EH (cell line): Measurements from ENCODE around the gene SIAH3.

Source experiments
- DNase-seq: peaks from one replicate; pipeline ENCODE4 v3.0.0-alpha.2; 2015; ENCODE audit warnings: low read depth

Gene SIAH3

GRCh38 chr13:45820106-45820838 lies 31.3 kb downstream of the SIAH3 start:
- no peak for DNase-seq

- no peak for DNase-seq
These were observed 33.7 kb downstream of the SIAH3 start for GRCh38 chr13:45817833-45818232.

DNA sequence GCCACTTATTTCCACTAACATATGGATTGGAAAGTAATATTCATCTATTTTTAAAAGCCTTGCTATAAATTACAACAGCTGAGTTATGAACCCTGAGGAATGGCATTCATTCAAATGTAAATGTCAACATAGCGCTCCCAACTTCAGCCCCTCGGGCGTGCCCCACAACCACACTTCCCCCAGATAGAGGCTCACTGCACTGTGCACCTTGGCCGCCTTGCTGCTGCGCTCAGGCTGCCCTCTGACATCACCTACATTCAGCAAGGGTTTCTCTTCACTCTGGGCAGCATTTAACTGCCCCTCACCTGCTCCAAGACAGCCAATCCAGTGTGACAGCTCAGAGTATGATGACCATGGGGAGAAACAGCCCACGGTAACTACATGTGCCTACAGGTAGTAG lies 35.1 kb downstream of the SIAH3 start:
- DNase-seq: no peak

DNA sequence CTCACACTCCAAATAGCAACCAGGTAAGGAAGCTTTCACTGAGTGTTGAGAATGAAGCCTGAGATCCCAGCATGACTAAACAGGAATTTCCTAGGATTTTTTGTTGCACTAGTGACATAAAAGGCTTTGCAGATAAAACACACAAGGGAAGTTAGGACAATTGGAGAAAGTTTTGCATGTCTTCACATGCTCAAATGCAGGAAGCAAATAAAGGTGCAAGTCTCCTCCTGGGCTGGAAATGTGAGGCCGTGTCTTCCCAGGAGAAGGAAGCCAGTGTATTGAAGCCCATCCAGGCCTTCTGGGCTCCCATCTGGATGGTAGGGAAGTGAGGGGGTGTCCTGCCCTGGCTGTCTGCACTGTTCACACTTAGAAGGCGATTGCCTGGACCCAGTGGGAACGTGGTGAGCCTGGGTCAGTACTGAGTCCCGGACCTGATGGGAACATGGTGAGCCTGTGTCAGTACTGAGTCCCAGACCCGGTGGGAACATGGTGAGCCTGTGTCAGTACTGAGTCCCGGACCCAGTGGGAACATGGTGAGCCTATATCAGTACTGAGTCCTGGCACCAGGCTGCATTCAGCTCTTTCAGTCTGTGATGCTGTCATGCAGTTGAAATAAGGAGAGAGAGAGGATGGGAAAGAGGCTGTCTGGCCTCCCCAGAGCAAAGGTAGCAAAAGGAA lies 38.7 kb downstream of the SIAH3 start:
- DNase-seq: no peak

DNA sequence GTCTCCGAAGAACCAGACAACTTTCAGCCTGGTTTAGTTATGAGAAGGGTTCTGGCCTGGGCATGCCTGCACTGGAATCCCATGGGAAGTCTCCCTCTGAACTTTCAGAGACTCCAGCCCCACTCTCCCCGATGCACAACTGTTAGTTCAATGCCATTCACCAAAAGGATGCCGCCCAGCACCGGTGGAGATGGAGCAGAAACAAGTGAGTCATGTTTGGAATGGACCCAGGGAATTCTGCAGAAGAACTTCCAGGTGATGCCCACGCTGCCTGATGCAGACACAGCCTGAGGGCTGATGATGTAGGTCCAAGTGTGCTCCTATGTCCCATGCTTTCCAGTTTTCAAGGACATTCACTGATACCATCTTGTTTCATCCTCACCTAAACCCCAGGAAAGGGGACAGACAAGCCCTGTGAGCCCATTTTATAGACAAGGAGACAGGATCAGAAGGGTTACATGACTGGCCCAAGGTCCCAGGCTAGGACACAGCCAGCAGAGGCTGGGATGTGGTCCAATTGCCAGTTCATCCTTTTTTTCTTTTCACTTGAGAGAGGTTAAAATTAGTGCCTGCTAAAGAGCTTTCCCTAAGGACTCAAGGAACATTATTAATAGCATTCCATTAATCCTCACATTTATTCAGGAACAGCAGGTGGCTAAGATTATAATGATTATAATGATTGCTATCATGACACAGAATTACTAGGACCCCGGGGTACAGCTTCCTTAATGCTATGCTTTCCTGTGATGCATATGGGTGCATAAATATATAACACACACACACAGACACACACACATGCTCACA lies 39.5 kb downstream of the SIAH3 start:
- no peak for DNase-seq

- no peak for DNase-seq
These were observed 41.7 kb downstream of the SIAH3 start for GRCh38 chr13:45809801-45810394.

DNA sequence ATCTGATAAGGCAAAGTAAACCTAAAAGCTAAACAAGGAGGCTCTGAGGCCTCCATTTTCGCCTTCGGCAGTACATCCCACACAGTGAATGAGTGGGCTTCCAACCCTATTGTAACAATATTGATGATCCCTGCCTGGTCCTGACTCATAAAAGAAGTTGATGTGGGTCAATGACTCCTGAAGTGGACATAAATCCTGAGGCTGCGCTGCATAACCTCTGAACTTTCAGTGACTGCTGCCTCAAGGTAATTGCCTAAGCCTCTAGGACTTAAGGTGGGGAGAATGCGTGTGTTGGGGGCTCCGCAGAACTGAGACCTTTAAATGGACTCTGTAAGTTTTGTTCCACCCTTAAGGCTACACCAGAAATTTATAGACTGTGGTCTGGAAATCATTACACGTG lies 42.6 kb downstream of the SIAH3 start:
- DNase-seq: no peak

DNA sequence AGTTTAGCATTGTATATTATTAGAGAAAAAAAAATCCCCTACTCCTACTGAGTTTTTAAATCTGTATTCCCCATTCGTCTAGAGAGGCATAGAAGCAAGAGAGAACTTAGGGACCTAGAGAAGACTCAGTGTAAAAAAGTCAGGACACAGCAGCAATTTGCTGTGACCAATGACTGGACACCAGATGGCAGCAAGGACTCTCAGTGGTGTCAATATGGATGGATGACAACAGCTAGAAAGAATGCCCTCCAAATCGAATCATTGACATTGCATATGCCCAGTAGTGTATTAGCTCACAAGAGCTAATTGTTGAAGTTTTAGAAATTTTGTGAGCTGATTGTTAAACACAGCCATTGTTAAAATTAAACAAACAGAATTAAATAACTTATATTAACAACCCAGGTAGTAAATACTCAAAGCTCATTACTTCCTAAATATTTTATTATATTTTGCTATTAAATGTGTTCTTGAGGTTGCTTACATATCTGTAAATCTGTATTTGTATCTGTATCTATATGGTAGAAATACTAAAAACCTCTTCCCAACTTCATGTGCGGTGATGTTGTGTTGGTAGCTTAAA lies 43.9 kb downstream of the SIAH3 start:
- DNase-seq: peak; percentile 55

- DNase-seq: no peak
These were observed 51.1 kb downstream of the SIAH3 start for GRCh38 chr13:45800485-45800884.

GRCh38 chr13:45799451-45799850 lies 52.1 kb downstream of the SIAH3 start:
- no peak for DNase-seq

- no peak for DNase-seq
These were observed 52.7 kb downstream of the SIAH3 start for GRCh38 chr13:45798851-45799250.

GRCh38 chr13:45796426-45797235 lies 54.9 kb downstream of the SIAH3 start:
- no peak for DNase-seq

DNA sequence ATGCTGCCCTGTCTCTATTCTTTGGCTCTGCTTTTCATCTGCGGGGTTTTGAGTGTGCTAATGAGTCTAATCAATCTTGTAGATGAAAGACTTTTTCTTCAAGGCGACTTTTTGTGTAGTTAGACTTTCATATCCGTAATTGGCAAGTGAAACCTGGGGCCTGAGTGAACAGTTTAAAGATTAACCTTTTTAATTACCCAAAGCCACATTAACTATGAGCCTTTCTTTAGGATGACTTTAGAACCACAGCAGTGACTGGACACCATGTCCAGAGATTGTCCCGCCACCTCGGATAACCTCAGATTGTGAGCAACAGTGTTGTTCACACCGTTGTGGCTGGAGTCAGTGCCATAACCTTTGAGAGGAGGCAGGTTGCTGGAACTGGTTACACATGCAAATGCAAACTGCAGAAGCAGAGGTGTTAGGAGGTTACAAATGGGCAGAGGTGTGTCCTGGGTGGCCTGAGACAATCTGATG lies 58.7 kb downstream of the SIAH3 start:
- no peak for DNase-seq

DNA sequence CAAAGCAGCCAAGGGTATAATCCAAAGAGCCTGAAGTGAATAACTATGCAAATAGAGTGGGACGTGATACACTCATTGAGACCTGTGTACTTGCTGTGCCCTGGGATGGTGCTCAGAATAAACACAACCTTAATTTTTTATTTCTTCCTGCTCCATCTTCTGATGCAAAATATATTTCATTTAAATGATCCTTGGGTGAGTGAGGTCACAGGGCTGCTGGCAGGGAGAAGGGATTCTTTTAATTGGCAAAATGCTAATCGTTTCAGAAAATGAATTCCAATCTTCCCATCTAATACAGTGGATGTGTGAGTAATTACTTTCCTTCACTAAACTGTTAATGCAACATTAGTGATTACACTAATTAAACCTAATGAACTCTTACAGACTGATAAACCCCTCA lies 63.5 kb downstream of the SIAH3 start:
- DNase-seq: no peak

DNA sequence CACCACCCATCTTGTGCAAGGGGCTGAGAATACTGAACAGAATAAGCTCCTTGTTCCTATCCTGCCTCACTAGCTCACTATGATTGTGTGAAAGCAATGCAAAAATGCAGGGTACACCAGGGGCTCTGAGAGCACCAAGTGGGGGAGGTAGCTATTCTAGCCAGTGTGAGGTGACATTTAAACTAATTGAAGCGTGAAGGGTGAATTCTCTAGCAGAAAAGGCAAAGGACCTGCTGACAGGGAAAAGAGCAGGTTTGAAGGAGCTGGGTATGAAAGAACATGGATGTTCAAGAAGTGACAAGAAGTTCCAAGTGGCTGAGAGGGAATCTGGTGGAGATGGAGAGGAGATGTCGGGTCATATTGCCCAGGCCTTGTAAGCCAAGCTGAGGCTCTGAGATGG lies 64.2 kb downstream of the SIAH3 start:
- no peak for DNase-seq

DNA sequence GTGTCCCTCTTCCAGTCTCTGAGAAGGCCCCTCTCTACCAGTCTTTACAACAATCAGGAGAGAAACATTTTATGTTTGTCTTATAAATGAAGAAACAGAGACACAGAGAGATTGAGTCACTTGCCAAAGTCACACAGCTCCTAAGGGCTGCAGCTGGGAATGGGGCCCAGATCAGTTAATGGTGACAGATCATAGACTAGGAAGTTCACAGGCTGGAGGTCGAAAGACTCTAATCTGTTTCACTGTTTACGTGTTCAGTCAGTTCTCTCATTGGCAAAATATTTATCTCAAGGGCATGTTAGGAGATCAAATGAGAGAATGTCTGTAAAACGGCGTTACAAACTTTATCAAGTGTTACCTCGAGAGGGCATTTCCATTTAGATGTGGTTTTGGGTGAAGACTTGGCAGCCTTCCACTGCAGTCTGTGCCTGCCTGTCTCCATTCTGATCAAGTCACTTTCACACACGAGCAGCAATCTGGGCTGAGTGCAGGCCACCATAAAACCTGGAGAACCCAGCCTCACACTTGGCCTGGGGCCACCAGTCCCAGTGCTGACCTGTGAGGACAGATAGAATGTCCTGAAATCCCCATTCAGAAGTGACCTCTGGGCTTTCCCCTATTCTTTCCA lies 65.1 kb downstream of the SIAH3 start:
- DNase-seq: no peak

DNA sequence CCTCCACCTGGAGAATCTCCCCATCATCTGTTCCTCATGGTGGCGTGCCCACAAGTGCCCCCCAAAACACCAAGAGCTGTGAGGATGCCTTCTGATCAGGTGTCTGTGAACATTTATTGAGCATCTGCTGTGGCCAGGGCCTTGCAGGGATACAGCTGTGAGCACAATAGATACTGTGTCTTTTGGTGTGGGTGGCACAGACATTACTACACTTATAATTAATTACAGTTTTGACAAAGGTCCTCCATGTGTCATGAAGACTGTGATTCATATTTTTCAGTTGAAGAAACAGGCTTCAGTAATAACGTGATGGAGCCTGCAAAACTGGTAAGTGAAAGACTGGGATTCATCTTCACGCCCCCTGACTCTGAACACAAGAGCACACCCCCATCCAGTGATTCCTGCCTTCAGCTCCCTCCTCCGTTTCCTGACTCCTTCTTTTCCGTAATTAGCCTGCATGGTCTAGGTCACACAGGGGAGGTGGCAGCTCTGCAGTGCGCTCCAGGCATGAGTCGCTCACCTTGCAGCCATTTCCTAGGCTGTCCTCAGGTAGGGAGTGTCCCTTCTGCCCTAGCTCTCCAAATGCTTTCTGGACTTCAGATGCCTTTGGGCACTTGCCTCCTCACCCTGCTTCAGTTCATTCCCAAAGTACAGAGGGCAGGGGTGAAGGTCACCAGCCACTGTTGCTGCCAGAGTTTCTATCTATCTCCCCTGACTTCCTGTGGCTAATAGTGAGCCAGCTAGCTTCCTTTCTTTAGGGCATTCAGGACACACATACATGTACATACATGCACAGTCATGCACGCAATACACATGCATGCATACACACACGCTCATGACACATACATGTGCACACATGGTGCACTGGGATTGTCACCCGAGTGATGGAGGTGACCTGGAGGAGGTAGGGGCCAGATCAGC lies 66.5 kb downstream of the SIAH3 start:
- no peak for DNase-seq

DNA sequence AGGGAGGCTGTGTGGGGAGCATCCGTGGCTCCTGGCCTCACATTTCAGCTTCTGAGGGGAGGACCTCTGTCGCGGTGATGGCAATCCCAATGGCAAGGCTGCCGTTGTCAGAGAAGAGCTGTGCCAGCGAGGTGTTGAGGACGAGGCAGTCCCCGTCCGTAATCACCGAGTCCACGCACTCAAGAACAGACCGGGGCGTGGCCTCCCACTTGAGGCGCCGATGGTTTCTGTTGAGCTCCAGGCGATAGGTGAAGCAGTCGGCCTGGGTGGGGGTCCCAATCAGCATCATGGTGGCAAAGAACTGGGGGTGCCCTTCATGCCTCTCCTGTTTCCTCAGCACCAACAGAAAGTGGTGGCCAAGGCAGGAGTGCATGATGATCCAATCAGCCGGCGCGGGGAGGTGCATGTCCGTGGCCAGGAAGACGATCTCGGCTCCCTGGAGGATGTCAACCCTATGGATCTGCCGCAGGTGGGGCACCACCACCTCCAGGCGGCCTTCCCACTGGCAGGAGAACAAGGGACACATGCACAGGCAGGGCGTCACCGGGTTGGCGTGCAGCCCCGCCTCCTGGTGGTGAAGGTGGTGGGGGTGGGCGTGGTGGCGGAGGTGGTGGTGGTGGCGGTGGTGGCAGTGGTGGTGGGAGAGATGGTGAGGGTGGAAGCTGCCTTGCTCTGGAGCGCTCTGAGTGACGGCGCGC lies 68.1 kb downstream of the SIAH3 start:
- DNase-seq: no peak
